Stomach (tissue), 4 donors: ENCODE measurements around the gene COBL.

Experiments
- EP300 ChIP-seq: sonication (generic); formaldehyde crosslinking; IDR thresholded peaks from one replicate; pipeline ENCODE4 v1.6.1; 2017; ENCODE audit warnings: antibody characterized with exemption
- POLR2A ChIP-seq, 4 donors: fragments of 450-650 bp; IDR thresholded peaks; one replicate each; pipeline ENCODE4 v1.6.1; 2016; ENCODE audit warnings: antibody characterized with exemption in 4 of 4, control low read depth in 2 of 4, mild to moderate bottlenecking in 1 of 4, moderate library complexity in 1 of 4
- POLR2AphosphoS5 ChIP-seq, 3 donors: sonication (generic); formaldehyde crosslinking; IDR thresholded peaks; one replicate each; pipeline ENCODE4 v1.6.1; 2016; ENCODE audit warnings: antibody characterized with exemption in 3 of 3
- TF ChIP-seq, protein P1 (sequence below), 7 experiments: fragments of 450-650 bp in 4 of 7; fragments of 200-600 bp in 3 of 7; sonication (generic) in 3 of 7; IDR thresholded peaks; one replicate each; pipeline ENCODE4 v1.5.1; 2016 to 2019; ENCODE audit warnings: antibody characterized with exemption in 7 of 7, control low read depth in 2 of 7, mild to moderate bottlenecking in 1 of 7

DNA sequence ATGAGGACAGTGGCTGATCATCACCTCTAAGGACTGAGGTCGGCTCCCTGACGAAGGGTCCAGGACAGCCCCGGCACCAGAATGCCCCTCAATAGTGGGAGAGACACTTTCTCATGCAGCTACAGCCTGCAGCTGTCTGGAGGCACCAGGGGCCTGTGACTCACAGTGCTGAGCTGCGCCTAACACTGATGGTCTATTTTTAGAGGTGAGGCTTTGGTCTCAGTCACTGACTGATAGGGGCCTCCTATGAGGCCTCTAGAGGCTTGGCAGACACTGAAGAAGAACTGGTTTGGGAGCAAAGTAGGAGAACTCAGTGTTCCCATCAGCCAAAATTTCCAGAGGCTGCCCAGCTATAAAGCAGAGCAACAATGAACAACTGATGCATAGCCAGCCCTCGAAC is 130.1 kb downstream of the COBL start:
- TF ChIP-seq, protein P1, sequence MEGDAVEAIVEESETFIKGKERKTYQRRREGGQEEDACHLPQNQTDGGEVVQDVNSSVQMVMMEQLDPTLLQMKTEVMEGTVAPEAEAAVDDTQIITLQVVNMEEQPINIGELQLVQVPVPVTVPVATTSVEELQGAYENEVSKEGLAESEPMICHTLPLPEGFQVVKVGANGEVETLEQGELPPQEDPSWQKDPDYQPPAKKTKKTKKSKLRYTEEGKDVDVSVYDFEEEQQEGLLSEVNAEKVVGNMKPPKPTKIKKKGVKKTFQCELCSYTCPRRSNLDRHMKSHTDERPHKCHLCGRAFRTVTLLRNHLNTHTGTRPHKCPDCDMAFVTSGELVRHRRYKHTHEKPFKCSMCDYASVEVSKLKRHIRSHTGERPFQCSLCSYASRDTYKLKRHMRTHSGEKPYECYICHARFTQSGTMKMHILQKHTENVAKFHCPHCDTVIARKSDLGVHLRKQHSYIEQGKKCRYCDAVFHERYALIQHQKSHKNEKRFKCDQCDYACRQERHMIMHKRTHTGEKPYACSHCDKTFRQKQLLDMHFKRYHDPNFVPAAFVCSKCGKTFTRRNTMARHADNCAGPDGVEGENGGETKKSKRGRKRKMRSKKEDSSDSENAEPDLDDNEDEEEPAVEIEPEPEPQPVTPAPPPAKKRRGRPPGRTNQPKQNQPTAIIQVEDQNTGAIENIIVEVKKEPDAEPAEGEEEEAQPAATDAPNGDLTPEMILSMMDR (IDR thresholded peaks at IDR 0.05) = no peak
- TF ChIP-seq EP300 = no peak
- no peak for TF ChIP-seq POLR2A (IDR thresholded peaks at IDR 0.05)
- no peak for TF ChIP-seq POLR2AphosphoS5 (IDR thresholded peaks at IDR 0.05)
